Fibroblast of skin of right quadriceps (primary cell): ENCODE data around the gene SLC1A4.
A peak's percentile ranks its signal among the peaks of the same experiment; 100 is the strongest.
"Not testable (repeated sequence)": the region's sequence is repeated elsewhere in the genome, so short reads cannot be mapped to it uniquely, and the experiment has no call there.

Experiments
- DNase-seq: peaks from one replicate; pipeline ENCODE4 v3.0.0-alpha.2; 2013

Gene SLC1A4

GRCh38 chr2:65027616-65028244, 38.5 kb downstream of the SLC1A4 start:
- DNase-seq, result peak; percentile 32

- no peak for DNase-seq
These were observed 41.5 kb downstream of the SLC1A4 start for GRCh38 chr2:65030476-65031332.

GRCh38 chr2:65031341-65032018, 42.3 kb downstream of the SLC1A4 start:
- no peak for DNase-seq

GRCh38 chr2:65032019-65032975, 43.1 kb downstream of the SLC1A4 start:
- no peak for DNase-seq

- peak; percentile 41 for DNase-seq
These were observed 44.0 kb downstream of the SLC1A4 start for GRCh38 chr2:65033178-65033577.

- DNase-seq, result not testable (repeated sequence)
These were observed 44.5 kb downstream of the SLC1A4 start for GRCh38 chr2:65033667-65034066.

GRCh38 chr2:65035351-65035943, 46.2 kb downstream of the SLC1A4 start:
- DNase-seq, result no peak

- no peak for DNase-seq
These were observed 48.0 kb downstream of the SLC1A4 start for GRCh38 chr2:65037178-65037577.

GRCh38 chr2:65039640-65040039, 50.4 kb downstream of the SLC1A4 start:
- no peak for DNase-seq

GRCh38 chr2:65040400-65041261, 51.4 kb downstream of the SLC1A4 start:
- DNase-seq, result peak; percentile 74

- DNase-seq, result no peak
These were observed 53.8 kb downstream of the SLC1A4 start for GRCh38 chr2:65043001-65043400.

GRCh38 chr2:65044097-65044735, 55.0 kb downstream of the SLC1A4 start:
- no peak for DNase-seq

- peak; percentile 44 for DNase-seq
These were observed 56.5 kb downstream of the SLC1A4 start for GRCh38 chr2:65045651-65046050.

- DNase-seq, result no peak
These were observed 57.6 kb downstream of the SLC1A4 start for GRCh38 chr2:65046633-65047407.

- DNase-seq, result no peak
These were observed 59.9 kb downstream of the SLC1A4 start for GRCh38 chr2:65049010-65049639.

- DNase-seq, result peak; percentile 75
These were observed 61.7 kb downstream of the SLC1A4 start for GRCh38 chr2:65050931-65051330.

- DNase-seq, result no peak
These were observed 64.0 kb downstream of the SLC1A4 start for GRCh38 chr2:65053199-65053598.

- no peak for DNase-seq
These were observed 65.7 kb downstream of the SLC1A4 start for GRCh38 chr2:65054749-65055421.
